ENCODE measurements around the gene ISLR. TPM values are rescaled to one million over a fixed set of nuclear protein-coding genes. Genes with fewer than 3 reads are reported as not detected.

ISLR gene
- total RNA-seq, 1 donor: 106 TPM

DNA sequence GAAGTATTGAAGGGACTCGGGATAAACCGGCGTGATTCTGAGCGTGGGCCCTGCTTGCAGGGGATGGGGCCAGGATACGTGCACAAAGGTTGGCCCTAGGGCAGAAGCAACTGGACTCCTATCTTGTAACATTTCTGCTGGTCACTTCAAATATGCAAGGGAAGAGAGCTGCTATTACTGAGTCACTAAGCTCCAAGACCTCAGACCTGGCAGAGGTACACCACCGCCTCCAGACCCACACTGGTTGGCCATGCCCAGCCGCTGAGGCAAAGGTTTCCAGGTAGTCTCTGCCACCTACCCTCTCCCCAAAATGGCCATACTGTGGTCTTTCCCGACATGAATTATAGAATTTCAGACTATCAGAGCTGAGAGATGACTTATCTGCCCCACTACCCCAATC is 42.4 kb downstream of the ISLR start:
- Histone ChIP-seq H3K27me3 (ENCODE audit: insufficient read depth, low read length) (peaks cover 2% of the 10 kb centered on the region), H2AFZ (ENCODE audit: low read length) (no peak overlapping the region), H4K20me1 (ENCODE audit: insufficient read depth, low read length) (no peaks in the 10 kb centered on the region), H3K4me3 (ENCODE audit: insufficient read depth, low read length) (no peak overlapping the region), H3K4me1 (ENCODE audit: insufficient read depth, low read length) (peaks cover 21% of the 10 kb centered on the region), H3K4me2 (ENCODE audit: insufficient read depth, low read length) (no peak overlapping the region), H3K79me2 (ENCODE audit: insufficient read depth, low read length) (no peaks in the 10 kb centered on the region), H3K9me3 (ENCODE audit: low read depth, low read length) (no peaks in the 10 kb centered on the region), H3K27ac (ENCODE audit: low read depth, low read length) (no peak overlapping the region), H3K36me3 (ENCODE audit: insufficient read depth, low read length) (no peaks in the 10 kb centered on the region)
- no peak for DNase-seq (ENCODE audit: insufficient read length, low spot score, missing footprints)
- TF ChIP-seq, protein P1, sequence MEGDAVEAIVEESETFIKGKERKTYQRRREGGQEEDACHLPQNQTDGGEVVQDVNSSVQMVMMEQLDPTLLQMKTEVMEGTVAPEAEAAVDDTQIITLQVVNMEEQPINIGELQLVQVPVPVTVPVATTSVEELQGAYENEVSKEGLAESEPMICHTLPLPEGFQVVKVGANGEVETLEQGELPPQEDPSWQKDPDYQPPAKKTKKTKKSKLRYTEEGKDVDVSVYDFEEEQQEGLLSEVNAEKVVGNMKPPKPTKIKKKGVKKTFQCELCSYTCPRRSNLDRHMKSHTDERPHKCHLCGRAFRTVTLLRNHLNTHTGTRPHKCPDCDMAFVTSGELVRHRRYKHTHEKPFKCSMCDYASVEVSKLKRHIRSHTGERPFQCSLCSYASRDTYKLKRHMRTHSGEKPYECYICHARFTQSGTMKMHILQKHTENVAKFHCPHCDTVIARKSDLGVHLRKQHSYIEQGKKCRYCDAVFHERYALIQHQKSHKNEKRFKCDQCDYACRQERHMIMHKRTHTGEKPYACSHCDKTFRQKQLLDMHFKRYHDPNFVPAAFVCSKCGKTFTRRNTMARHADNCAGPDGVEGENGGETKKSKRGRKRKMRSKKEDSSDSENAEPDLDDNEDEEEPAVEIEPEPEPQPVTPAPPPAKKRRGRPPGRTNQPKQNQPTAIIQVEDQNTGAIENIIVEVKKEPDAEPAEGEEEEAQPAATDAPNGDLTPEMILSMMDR (IDR thresholded peaks at IDR 0.05; ENCODE audit: extremely low read depth, low read depth, low read length): no peak

DNA sequence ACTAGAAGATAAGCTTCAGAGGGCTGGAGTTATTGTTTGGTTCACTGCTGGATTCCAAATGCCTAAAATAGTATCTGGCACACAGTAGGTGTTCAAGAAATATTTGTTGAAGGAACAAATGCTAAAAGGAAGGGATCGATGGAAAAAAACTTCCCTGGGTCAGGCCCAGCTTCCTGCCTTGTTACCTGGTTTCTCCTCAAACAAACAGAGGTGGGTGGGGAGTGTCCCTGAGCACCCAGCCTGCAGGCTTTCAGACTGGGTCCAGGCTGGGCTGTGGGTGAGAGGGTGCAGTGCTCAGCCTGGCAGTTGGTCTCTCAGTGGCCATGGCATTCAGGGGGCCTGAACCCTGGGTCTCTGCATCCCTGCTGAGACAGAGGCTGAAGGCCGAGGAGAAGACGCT is 43.4 kb downstream of the ISLR start:
- Histone ChIP-seq H3K27ac (ENCODE audit: low read depth, low read length) (no peak overlapping the region), H3K79me2 (ENCODE audit: insufficient read depth, low read length) (no peaks in the 10 kb centered on the region), H4K20me1 (ENCODE audit: insufficient read depth, low read length) (no peaks in the 10 kb centered on the region), H3K9me3 (ENCODE audit: low read depth, low read length) (no peaks in the 10 kb centered on the region), H3K4me1 (ENCODE audit: insufficient read depth, low read length) (peaks cover 20% of the 10 kb centered on the region), H3K4me2 (ENCODE audit: insufficient read depth, low read length) (no peak overlapping the region), H3K36me3 (ENCODE audit: insufficient read depth, low read length) (no peaks in the 10 kb centered on the region), H3K27me3 (ENCODE audit: insufficient read depth, low read length) (peaks cover 8% of the 10 kb centered on the region), H3K4me3 (ENCODE audit: insufficient read depth, low read length) (no peak overlapping the region), H2AFZ (ENCODE audit: low read length) (no peak overlapping the region)
- TF ChIP-seq, protein P1 (IDR thresholded peaks at IDR 0.05; ENCODE audit: extremely low read depth, low read depth, low read length): no peak
- DNase-seq (ENCODE audit: insufficient read length, low spot score, missing footprints): no peak

GRCh38 chr15:74217907-74218885 is 44.7 kb downstream of the ISLR start:
- no peaks in the 10 kb centered on the region for H3K79me2 ChIP-seq (ENCODE audit: insufficient read depth, low read length)
- H3K36me3 ChIP-seq (ENCODE audit: insufficient read depth, low read length): no peaks in the 10 kb centered on the region
- no peak overlapping the region for H2AFZ ChIP-seq (ENCODE audit: low read length)
- TF ChIP-seq, protein P1 (IDR thresholded peaks at IDR 0.05; ENCODE audit: extremely low read depth, low read depth, low read length): no peak
- peaks cover 16% of the 10 kb centered on the region for H3K4me1 ChIP-seq (ENCODE audit: insufficient read depth, low read length)
- H4K20me1 ChIP-seq (ENCODE audit: insufficient read depth, low read length): no peaks in the 10 kb centered on the region
- no peak for DNase-seq (ENCODE audit: insufficient read length, low spot score, missing footprints)
- no peaks in the 10 kb centered on the region for H3K9me3 ChIP-seq (ENCODE audit: low read depth, low read length)
- no peak overlapping the region for H3K4me2 ChIP-seq (ENCODE audit: insufficient read depth, low read length)
- H3K27ac ChIP-seq (ENCODE audit: low read depth, low read length): no peak overlapping the region
- H3K27me3 ChIP-seq (ENCODE audit: insufficient read depth, low read length): peaks cover 13% of the 10 kb centered on the region
- H3K4me3 ChIP-seq (ENCODE audit: insufficient read depth, low read length): no peak overlapping the region

DNA sequence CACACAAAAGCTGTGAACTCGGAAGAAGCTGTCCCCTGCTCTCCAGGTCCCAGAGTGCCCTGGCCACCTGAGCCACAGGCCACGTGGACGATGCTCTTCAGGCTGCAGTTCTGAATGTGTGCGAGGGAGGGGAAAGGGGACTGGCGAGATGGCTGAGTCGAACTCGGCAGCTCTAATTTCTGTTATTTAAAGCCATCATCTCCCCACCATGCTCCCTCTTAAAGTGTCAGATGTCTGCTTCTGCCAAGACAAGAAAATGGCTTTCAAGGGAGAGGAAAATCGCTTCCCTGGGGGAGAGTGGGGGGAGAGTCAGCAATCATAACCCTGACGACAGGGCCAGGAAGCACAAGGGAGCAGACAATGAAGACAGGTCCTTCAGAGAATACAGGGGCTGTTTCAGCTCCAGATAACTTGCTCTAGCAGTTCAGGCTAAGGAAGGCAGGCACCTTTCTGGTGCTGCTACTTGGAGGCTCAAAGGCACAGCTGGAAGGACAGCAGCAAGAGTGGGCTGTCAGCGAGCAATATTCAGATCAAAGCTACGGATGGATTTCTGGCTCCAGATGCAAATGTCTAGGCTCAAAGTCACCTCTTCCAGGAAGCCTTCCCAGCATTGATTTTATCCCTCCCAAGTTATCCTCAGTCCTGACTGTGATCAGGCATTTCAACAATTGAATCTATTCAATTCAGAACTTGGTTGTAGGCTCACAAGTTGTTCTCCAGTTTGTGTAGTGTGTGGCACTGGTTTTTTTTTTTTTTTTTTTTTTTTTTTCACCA is 47.2 kb downstream of the ISLR start:
- no peaks in the 10 kb centered on the region for H3K9me3 ChIP-seq (ENCODE audit: low read depth, low read length)
- peaks cover 13% of the 10 kb centered on the region for H3K27me3 ChIP-seq (ENCODE audit: insufficient read depth, low read length)
- no peak overlapping the region for H3K4me2 ChIP-seq (ENCODE audit: insufficient read depth, low read length)
- no peak overlapping the region for H2AFZ ChIP-seq (ENCODE audit: low read length)
- no peak overlapping the region for H3K27ac ChIP-seq (ENCODE audit: low read depth, low read length)
- TF ChIP-seq, protein P1 (IDR thresholded peaks at IDR 0.05; ENCODE audit: extremely low read depth, low read depth, low read length): no peak
- H3K36me3 ChIP-seq (ENCODE audit: insufficient read depth, low read length): no peaks in the 10 kb centered on the region
- peaks cover 4% of the 10 kb centered on the region for H3K4me1 ChIP-seq (ENCODE audit: insufficient read depth, low read length)
- H4K20me1 ChIP-seq (ENCODE audit: insufficient read depth, low read length): no peaks in the 10 kb centered on the region
- H3K79me2 ChIP-seq (ENCODE audit: insufficient read depth, low read length): no peaks in the 10 kb centered on the region
- DNase-seq (ENCODE audit: insufficient read length, low spot score, missing footprints): no peak
- no peak overlapping the region for H3K4me3 ChIP-seq (ENCODE audit: insufficient read depth, low read length)
